Spleen (tissue), 11 donors: ENCODE measurements around the gene SORBS1. TPM values are rescaled to one million over a fixed set of nuclear protein-coding genes. Genes with fewer than 3 reads are reported as not detected.

Experiments
- DNase-seq: peaks from one replicate; pipeline ENCODE4 v3.0.0-alpha.2; 2020
- H3K27ac ChIP-seq, 8 donors: fragments of 200-600 bp; sonication (generic) in 7 of 8; 1 replicate in 4 of 8; 2 replicates in 4 of 8; pipeline versions ENCODE4 v1.5.0 to v1.8.0; 2016 to 2021; ENCODE audit warnings: inconsistent platforms in 4 of 8, mild to moderate bottlenecking in 4 of 8, moderate library complexity in 1 of 8
- H3K27me3 ChIP-seq, 7 donors: fragments of 200-600 bp; sonication (generic) in 6 of 7; replicated peaks in 1 of 7; 1 replicate in 4 of 7; 2 replicates in 3 of 7; pipeline versions ENCODE4 v1.5.0 to v1.8.0; 2016 to 2021; ENCODE audit warnings: inconsistent platforms in 3 of 7, mild to moderate bottlenecking in 1 of 7
- H3K36me3 ChIP-seq, 6 donors: fragments of 200-600 bp; sonication (generic) in 5 of 6; 1 replicate in 4 of 6; 2 replicates in 2 of 6; pipeline versions ENCODE4 v1.5.0 to v1.8.0; 2016 to 2021; ENCODE audit warnings: inconsistent platforms in 2 of 6
- H3K4me1 ChIP-seq, 6 donors: fragments of 200-600 bp; sonication (generic) in 5 of 6; 1 replicate in 3 of 6; 2 replicates in 3 of 6; pipeline versions ENCODE4 v1.5.0 to v1.8.0; 2016 to 2021; ENCODE audit warnings: inconsistent platforms in 3 of 6
- H3K4me3 ChIP-seq, 8 donors: fragments of 200-600 bp; sonication (generic) in 7 of 8; 1 replicate in 4 of 8; 2 replicates in 4 of 8; pipeline versions ENCODE4 v1.5.0 to v1.8.0; 2016 to 2021; ENCODE audit warnings: inconsistent platforms in 4 of 8, mild to moderate bottlenecking in 4 of 8, moderate library complexity in 2 of 8
- H3K9me3 ChIP-seq, 8 donors: fragments of 200-600 bp; sonication (generic) in 7 of 8; 1 replicate in 4 of 8; 2 replicates in 4 of 8; pipeline versions ENCODE4 v1.5.0 to v1.8.0; 2016 to 2021; ENCODE audit warnings: inconsistent platforms in 4 of 8
- CTCF ChIP-seq, 11 experiments: fragments of 200-600 bp in 7 of 11; fragments of 450-650 bp in 4 of 11; sonication (generic) in 4 of 11; IDR thresholded peaks in 8 of 11; conservative IDR thresholded peaks in 3 of 11; 1 replicate in 7 of 11; 2 replicates in 4 of 11; pipeline versions ENCODE4 v1.4.0 to v1.8.0; 2016 to 2021; ENCODE audit warnings: antibody characterized with exemption in 11 of 11, inconsistent platforms in 4 of 11, mild to moderate bottlenecking in 1 of 11
- POLR2A ChIP-seq, 3 donors: fragments of 450-650 bp; IDR thresholded peaks; one replicate each; pipeline ENCODE4 v1.5.1; 2017; ENCODE audit warnings: antibody characterized with exemption in 3 of 3, mild to moderate bottlenecking in 1 of 3
- POLR2AphosphoS5 ChIP-seq, 3 donors: sonication (generic); formaldehyde crosslinking; IDR thresholded peaks; one replicate each; pipeline ENCODE4 v1.5.1; 2017; ENCODE audit warnings: antibody characterized with exemption in 3 of 3
- WGBS, 5 donors: extraction: QIAGEN DNeasy Blood & Tissue Kit in 3 of 5; methylation state at CpG; one replicate each; pipeline versions ENCODE4 v1.1.5 to v1.1.7; 2013 to 2018; 5-methylcytosine and 5-hydroxymethylcytosine counted together
- intact Hi-C: fragments of 100-400 bp; cut with DNase I; formaldehyde crosslinking; loops from one replicate; pipeline ENCODE4 v1.15.0; 2023; ENCODE audit warnings: low total_unique reads
- polyA plus RNA-seq, 3 donors: library from polyadenylated mRNA; stranded (reverse); fragments of 200-250 nt; gene quantifications; one replicate each; pipeline ENCODE4 v1.2.1, GENCODE V29; 2013
- total RNA-seq, 7 donors: library from RNA; depleted of rRNA in 3 of 7; stranded (reverse); fragments of >200 nt in 3 of 7; fragmentation: NEBNext Ultra II Directional in 4 of 7; extraction: Animal tissue kit (Norgen Biotek cat#: 25700) in 4 of 7; gene quantifications; one replicate each; pipeline versions ENCODE4 v1.1.0 to v1.2.1, GENCODE V29; 2016 to 2021
- donor health status: healthy with polysubstance abuse.
- donor health status: DM: no; HTN: no; CAD: no; lungs with moderate emphysema.
- donor health status: DM: no; HTN: no; CAD: no.
- donor health status: Bipolar disorder and iron deficiency.
- donor health status: healthy.
- donor health status: DM: no; HTN: no; CAD: no.
- donor health status: DM: yes; HTN: yes; CAD: no.

SORBS1 gene
- total and polyA plus RNA-seq, 10 donors = 2.8 to 30.8 (median 18.1) TPM

- no peak overlapping the region for H3K27ac ChIP-seq
- no peaks in the 10 kb centered on the region for H3K36me3 ChIP-seq
- H3K4me3 ChIP-seq = no peak overlapping the region
- 65 to 94% (median 80%) methylated on average over 4 of the region's 4 CpGs for WGBS, 5 donors
- no peak for TF ChIP-seq POLR2AphosphoS5 (IDR thresholded peaks at IDR 0.05)
- TF ChIP-seq POLR2A (IDR thresholded peaks at IDR 0.05) = no peak
- TF ChIP-seq CTCF (IDR thresholded peaks at IDR 0.05 in 8 of 11, conservative IDR thresholded peaks at IDR 0.05 in 3 of 11) = no peak
- H3K4me1 ChIP-seq = peaks cover 0 to 18% (median 9%) of the 10 kb centered on the region in 6 donors
- no peaks in the 10 kb centered on the region for H3K27me3 ChIP-seq
- intact Hi-C loops = no loop called here
- DNase-seq = no peak
- no peaks in the 10 kb centered on the region for H3K9me3 ChIP-seq
Measured at GRCh38 chr10:95451568-95452524, 109.3 kb downstream of the SORBS1 start.

- WGBS, 5 donors = 73 to 95% (median 75%) methylated on average over 5 of the region's 5 CpGs
- no peak overlapping the region for H3K27ac ChIP-seq
- no peak for TF ChIP-seq CTCF (IDR thresholded peaks at IDR 0.05 in 8 of 11, conservative IDR thresholded peaks at IDR 0.05 in 3 of 11)
- no peak for TF ChIP-seq POLR2AphosphoS5 (IDR thresholded peaks at IDR 0.05)
- no peak for TF ChIP-seq POLR2A (IDR thresholded peaks at IDR 0.05)
- peaks cover 0 to 25% (median 16%) of the 10 kb centered on the region in 6 donors for H3K4me1 ChIP-seq
- H3K36me3 ChIP-seq = no peaks in the 10 kb centered on the region
- H3K9me3 ChIP-seq = no peaks in the 10 kb centered on the region
- H3K27me3 ChIP-seq = no peaks in the 10 kb centered on the region
- intact Hi-C loops = no loop called here
- H3K4me3 ChIP-seq = no peak overlapping the region
- DNase-seq = no peak
Measured at GRCh38 chr10:95451150-95451549, 110.0 kb downstream of the SORBS1 start.

GRCh38 chr10:95450188-95450587, 111.0 kb downstream of the SORBS1 start:
- Histone ChIP-seq H3K9me3 (no peaks in the 10 kb centered on the region), H3K36me3 (no peaks in the 10 kb centered on the region), H3K27ac (no peak overlapping the region), H3K4me1 (peaks cover 0 to 34% (median 23%) of the 10 kb centered on the region in 6 donors), H3K4me3 (no peak overlapping the region), H3K27me3 (no peaks in the 10 kb centered on the region)
- WGBS, 5 donors = 86 to 96% (median 88%) methylated on average over 4 of the region's 4 CpGs
- no peak for DNase-seq
- TF ChIP-seq POLR2AphosphoS5 (IDR thresholded peaks at IDR 0.05) (no peak), POLR2A (IDR thresholded peaks at IDR 0.05) (no peak), CTCF (IDR thresholded peaks at IDR 0.05 in 8 of 11, conservative IDR thresholded peaks at IDR 0.05 in 3 of 11) (no peak)
- intact Hi-C loops = no loop called here

- TF ChIP-seq CTCF (IDR thresholded peaks at IDR 0.05 in 8 of 11, conservative IDR thresholded peaks at IDR 0.05 in 3 of 11) (no peak), POLR2A (IDR thresholded peaks at IDR 0.05) (no peak), POLR2AphosphoS5 (IDR thresholded peaks at IDR 0.05) (peak in 1 of 3 donors; percentile 75)
- peaks cover 4 to 40% (median 26%) of the 10 kb centered on the region in 6 donors for H3K4me1 ChIP-seq
- no peak overlapping the region for H3K4me3 ChIP-seq
- 42 to 67% (median 47%) methylated on average over 6 of the region's 6 CpGs for WGBS, 5 donors
- H3K27me3 ChIP-seq = no peaks in the 10 kb centered on the region
- no peaks in the 10 kb centered on the region for H3K36me3 ChIP-seq
- H3K9me3 ChIP-seq = no peaks in the 10 kb centered on the region
- no peak for DNase-seq
- intact Hi-C loops = no loop called here
- peak overlapping the region in 7 of 8 donors; percentile 34 to 76 (median 61) for H3K27ac ChIP-seq
Measured at GRCh38 chr10:95447685-95448084, 113.5 kb downstream of the SORBS1 start.
